Activated CD8-positive, alpha-beta memory T cell treated with anti-CD3 and anti-CD28 coated beads, Interleukin-2, amount 50 U/mL, for 24 hours (primary cell): ENCODE measurements around the gene SPINK9.
A peak's percentile ranks its signal among the peaks of the same experiment; 100 is the strongest.

ENCODE experiments used
- DNase-seq: peaks from one replicate; pipeline ENCODE4 v3.0.0-alpha.2; 2020; ENCODE audit errors: extremely low read depth

SPINK9 gene

GRCh38 chr5:148368299-148368698, 32.9 kb downstream of the SPINK9 start:
- DNase-seq = no peak

GRCh38 chr5:148372166-148372725, 36.9 kb downstream of the SPINK9 start:
- no peak for DNase-seq

GRCh38 chr5:148372893-148373292, 37.5 kb downstream of the SPINK9 start:
- no peak for DNase-seq

GRCh38 chr5:148374690-148375360, 39.5 kb downstream of the SPINK9 start:
- DNase-seq = no peak

GRCh38 chr5:148376198-148376597, 40.8 kb downstream of the SPINK9 start:
- DNase-seq = no peak

- no peak for DNase-seq
Observed at GRCh38 chr5:148378670-148379069, 43.3 kb downstream of the SPINK9 start.

GRCh38 chr5:148379340-148379739, 44.0 kb downstream of the SPINK9 start:
- no peak for DNase-seq

- DNase-seq = no peak
Observed at GRCh38 chr5:148381906-148382305, 46.5 kb downstream of the SPINK9 start.

- DNase-seq = no peak
Observed at GRCh38 chr5:148382961-148383360, 47.6 kb downstream of the SPINK9 start.

GRCh38 chr5:148383564-148384379, 48.4 kb downstream of the SPINK9 start, which contains the start of gene FBXO38:
Gene FBXO38 (plus strand): TSS chr5:148383958. CDS start chr5:148394777, 10,819 bp downstream.
- peak; percentile 95 for DNase-seq

- DNase-seq = no peak
Observed at GRCh38 chr5:148384380-148384737, 49.0 kb downstream of the SPINK9 start.

- no peak for DNase-seq
Observed at GRCh38 chr5:148385094-148385493, 49.7 kb downstream of the SPINK9 start.

GRCh38 chr5:148386041-148386440, 50.7 kb downstream of the SPINK9 start:
- no peak for DNase-seq

- no peak for DNase-seq
Observed at GRCh38 chr5:148387325-148387724, 52.0 kb downstream of the SPINK9 start.

- DNase-seq = no peak
Observed at GRCh38 chr5:148388696-148389095, 53.3 kb downstream of the SPINK9 start.
